Measurements from ENCODE around the gene CRACR2B. TPM values are rescaled to one million over a fixed set of nuclear protein-coding genes. Genes with fewer than 3 reads are reported as not detected.
A peak's percentile ranks its signal among the peaks of the same experiment; 100 is the strongest.

The CRACR2B gene
- total RNA-seq, 1 donor from 2014 or later, result 2.6 TPM

DNA sequence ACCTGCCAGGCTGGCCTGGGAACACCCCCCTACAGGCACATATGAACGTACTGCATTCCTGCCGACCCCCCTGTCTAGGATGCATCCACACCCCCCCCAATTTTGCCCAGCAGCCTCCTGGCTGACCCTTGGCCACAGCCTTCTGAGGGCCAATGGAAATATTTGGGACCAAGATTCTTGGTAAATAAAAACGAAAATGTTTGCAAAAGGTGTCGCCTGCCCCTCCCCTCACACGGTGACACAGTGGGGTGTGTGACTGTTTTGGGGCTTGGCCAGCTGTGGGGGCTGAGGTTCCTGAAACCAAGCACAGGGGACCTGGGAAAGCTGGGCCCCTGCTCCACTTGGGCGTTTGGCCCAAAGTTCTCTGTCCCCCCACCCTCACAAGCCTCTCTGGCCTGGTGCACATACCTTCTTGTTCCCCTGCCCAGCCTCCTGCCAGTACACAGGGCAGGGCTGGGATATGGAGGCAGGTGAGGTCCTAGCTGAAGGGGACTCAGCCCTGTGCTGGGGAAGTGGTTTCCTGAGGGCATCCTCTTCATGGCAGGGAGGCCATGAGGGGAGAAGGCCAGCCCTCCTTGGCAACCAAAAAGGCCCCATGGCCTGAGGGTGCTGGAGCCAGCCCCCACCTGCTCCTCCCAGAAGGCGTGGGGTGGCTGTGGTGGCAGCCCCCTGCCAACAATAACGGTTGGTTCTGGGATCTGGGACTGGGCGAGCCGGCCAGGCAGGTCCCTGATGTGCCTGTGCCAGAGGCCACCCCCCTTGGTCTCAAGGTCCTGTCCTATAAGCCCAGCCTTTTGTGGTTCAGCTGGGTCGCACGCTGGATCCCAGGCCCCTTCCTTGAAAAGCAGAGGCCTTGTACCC is 2.1 kb upstream of the CRACR2B start:
- Histone ChIP-seq H2AFZ (ENCODE audit: low read depth, low read length) (no peak overlapping the region), H3K36me3 (ENCODE audit: insufficient read depth, low read length) (no peaks in the 10 kb centered on the region), H3K9me3 (ENCODE audit: insufficient read depth, low read depth, low read length) (no peaks in the 10 kb centered on the region), H3K27me3 (ENCODE audit: insufficient read depth, low read length) (no peaks in the 10 kb centered on the region), H3K79me2 (ENCODE audit: insufficient read depth, low read length) (peaks cover 20% of the 10 kb centered on the region), H3K4me1 (ENCODE audit: insufficient read depth, low read length) (peaks cover 34% of the 10 kb centered on the region), H3K4me2 (ENCODE audit: low read length) (no peak overlapping the region), H4K20me1 (ENCODE audit: insufficient read depth, low read length) (peaks cover 41% of the 10 kb centered on the region), H3K9ac (ENCODE audit: low read length) (no peak overlapping the region), H3K4me3 (ENCODE audit: insufficient read depth, low read depth, low read length) (no peak overlapping the region), H3K27ac (ENCODE audit: low read depth, low read length) (no peak overlapping the region)
- H3K27me3 Mint-ChIP-seq (ENCODE audit: low read depth, unreplicated experiment), result peaks cover 10% of the 10 kb centered on the region
- no peak overlapping the region for H3K27ac Mint-ChIP-seq (ENCODE audit: unreplicated experiment)
- H3K4me1 Mint-ChIP-seq (ENCODE audit: low read depth, unreplicated experiment), result peaks cover 9% of the 10 kb centered on the region
- H3K36me3 Mint-ChIP-seq (ENCODE audit: low read depth, unreplicated experiment), result peaks cover 2% of the 10 kb centered on the region
- H3K4me3 Mint-ChIP-seq (ENCODE audit: unreplicated experiment), result no peak overlapping the region
- no peak for FAIRE-seq
- DNase-seq (ENCODE audit: low read depth), result no peak
- H3K9me3 Mint-ChIP-seq (ENCODE audit: unreplicated experiment), result no peaks in the 10 kb centered on the region
- TF ChIP-seq EZH2 (IDR thresholded peaks at IDR 0.05; ENCODE audit: insufficient read depth, low read length), result no peak
- TF ChIP-seq, protein P1, sequence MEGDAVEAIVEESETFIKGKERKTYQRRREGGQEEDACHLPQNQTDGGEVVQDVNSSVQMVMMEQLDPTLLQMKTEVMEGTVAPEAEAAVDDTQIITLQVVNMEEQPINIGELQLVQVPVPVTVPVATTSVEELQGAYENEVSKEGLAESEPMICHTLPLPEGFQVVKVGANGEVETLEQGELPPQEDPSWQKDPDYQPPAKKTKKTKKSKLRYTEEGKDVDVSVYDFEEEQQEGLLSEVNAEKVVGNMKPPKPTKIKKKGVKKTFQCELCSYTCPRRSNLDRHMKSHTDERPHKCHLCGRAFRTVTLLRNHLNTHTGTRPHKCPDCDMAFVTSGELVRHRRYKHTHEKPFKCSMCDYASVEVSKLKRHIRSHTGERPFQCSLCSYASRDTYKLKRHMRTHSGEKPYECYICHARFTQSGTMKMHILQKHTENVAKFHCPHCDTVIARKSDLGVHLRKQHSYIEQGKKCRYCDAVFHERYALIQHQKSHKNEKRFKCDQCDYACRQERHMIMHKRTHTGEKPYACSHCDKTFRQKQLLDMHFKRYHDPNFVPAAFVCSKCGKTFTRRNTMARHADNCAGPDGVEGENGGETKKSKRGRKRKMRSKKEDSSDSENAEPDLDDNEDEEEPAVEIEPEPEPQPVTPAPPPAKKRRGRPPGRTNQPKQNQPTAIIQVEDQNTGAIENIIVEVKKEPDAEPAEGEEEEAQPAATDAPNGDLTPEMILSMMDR (IDR thresholded peaks at IDR 0.05; ENCODE audit: insufficient read depth, low read depth, low read length), result no peak

DNA sequence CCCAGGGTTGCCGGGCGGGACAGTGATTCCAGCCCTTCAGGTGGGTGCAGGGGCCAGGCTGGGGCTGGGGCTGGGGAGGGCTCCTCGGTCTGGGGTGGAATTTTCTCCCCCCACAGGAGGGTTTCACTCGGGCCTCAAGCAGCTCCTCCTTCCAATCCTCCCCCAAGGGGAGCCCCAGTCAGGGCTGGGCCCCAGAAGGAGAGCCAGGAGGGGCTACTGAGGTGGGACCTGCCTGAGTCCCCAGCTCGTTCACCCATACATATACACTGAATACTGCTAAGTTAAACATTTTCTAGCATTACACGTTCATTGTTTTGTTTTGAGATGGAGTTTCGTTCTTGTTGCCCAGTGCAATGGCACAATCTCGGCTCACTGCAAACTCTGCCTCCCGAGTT is 1.5 kb upstream of the CRACR2B start:
- H4K20me1 ChIP-seq (ENCODE audit: insufficient read depth, low read length), result peaks cover 41% of the 10 kb centered on the region
- H3K27me3 Mint-ChIP-seq (ENCODE audit: low read depth, unreplicated experiment), result peaks cover 10% of the 10 kb centered on the region
- H3K4me1 ChIP-seq (ENCODE audit: insufficient read depth, low read length), result peaks cover 34% of the 10 kb centered on the region
- H3K4me3 ChIP-seq (ENCODE audit: insufficient read depth, low read depth, low read length), result no peak overlapping the region
- H3K4me3 Mint-ChIP-seq (ENCODE audit: unreplicated experiment), result peak overlapping the region; percentile 75
- no peaks in the 10 kb centered on the region for H3K9me3 ChIP-seq (ENCODE audit: insufficient read depth, low read depth, low read length)
- H3K9me3 Mint-ChIP-seq (ENCODE audit: unreplicated experiment), result no peaks in the 10 kb centered on the region
- peaks cover 13% of the 10 kb centered on the region for H3K79me2 ChIP-seq (ENCODE audit: insufficient read depth, low read length)
- H3K36me3 Mint-ChIP-seq (ENCODE audit: low read depth, unreplicated experiment), result peaks cover 2% of the 10 kb centered on the region
- TF ChIP-seq EZH2 (IDR thresholded peaks at IDR 0.05; ENCODE audit: insufficient read depth, low read length), result no peak
- TF ChIP-seq, protein P1 (IDR thresholded peaks at IDR 0.05; ENCODE audit: insufficient read depth, low read depth, low read length), result no peak
- no peak overlapping the region for H3K4me2 ChIP-seq (ENCODE audit: low read length)
- H2AFZ ChIP-seq (ENCODE audit: low read depth, low read length), result no peak overlapping the region
- FAIRE-seq, result no peak
- H3K27ac ChIP-seq (ENCODE audit: low read depth, low read length), result no peak overlapping the region
- no peak overlapping the region for H3K9ac ChIP-seq (ENCODE audit: low read length)
- H3K27ac Mint-ChIP-seq (ENCODE audit: unreplicated experiment), result no peak overlapping the region
- no peak for DNase-seq (ENCODE audit: low read depth)
- no peaks in the 10 kb centered on the region for H3K27me3 ChIP-seq (ENCODE audit: insufficient read depth, low read length)
- no peaks in the 10 kb centered on the region for H3K36me3 ChIP-seq (ENCODE audit: insufficient read depth, low read length)
- peaks cover 5% of the 10 kb centered on the region for H3K4me1 Mint-ChIP-seq (ENCODE audit: low read depth, unreplicated experiment)

DNA sequence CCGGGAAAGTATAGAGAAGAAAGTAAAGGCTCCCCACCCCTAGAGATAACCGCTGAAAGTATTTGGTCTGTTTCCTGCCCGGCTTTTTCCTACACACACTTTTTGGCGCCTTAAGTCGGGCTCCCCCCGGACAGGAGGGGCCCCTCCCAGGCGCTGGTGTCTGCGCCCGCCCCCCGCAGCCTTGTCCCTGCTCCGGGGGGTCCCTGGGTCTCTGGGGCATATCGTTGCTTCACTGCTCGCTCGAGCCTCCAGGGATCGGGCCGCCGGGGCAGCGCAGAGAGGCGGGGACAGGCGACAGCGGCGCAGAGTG is 928 bp upstream of the CRACR2B start:
- no peak overlapping the region for H3K27ac Mint-ChIP-seq (ENCODE audit: unreplicated experiment)
- Histone ChIP-seq H3K27ac (ENCODE audit: low read depth, low read length) (no peak overlapping the region), H4K20me1 (ENCODE audit: insufficient read depth, low read length) (peaks cover 40% of the 10 kb centered on the region), H3K4me3 (ENCODE audit: insufficient read depth, low read depth, low read length) (no peak overlapping the region), H3K9ac (ENCODE audit: low read length) (no peak overlapping the region), H3K36me3 (ENCODE audit: insufficient read depth, low read length) (no peaks in the 10 kb centered on the region), H2AFZ (ENCODE audit: low read depth, low read length) (no peak overlapping the region), H3K4me2 (ENCODE audit: low read length) (peak overlapping the region; percentile 64), H3K27me3 (ENCODE audit: insufficient read depth, low read length) (no peaks in the 10 kb centered on the region), H3K9me3 (ENCODE audit: insufficient read depth, low read depth, low read length) (no peaks in the 10 kb centered on the region), H3K4me1 (ENCODE audit: insufficient read depth, low read length) (peaks cover 35% of the 10 kb centered on the region), H3K79me2 (ENCODE audit: insufficient read depth, low read length) (peaks cover 8% of the 10 kb centered on the region)
- peaks cover 5% of the 10 kb centered on the region for H3K4me1 Mint-ChIP-seq (ENCODE audit: low read depth, unreplicated experiment)
- FAIRE-seq (no peak), DNase-seq (ENCODE audit: low read depth) (no peak)
- TF ChIP-seq, protein P1 (IDR thresholded peaks at IDR 0.05; ENCODE audit: insufficient read depth, low read depth, low read length), result no peak
- TF ChIP-seq EZH2 (IDR thresholded peaks at IDR 0.05; ENCODE audit: insufficient read depth, low read length), result peak; percentile 84
- peaks cover 11% of the 10 kb centered on the region for H3K27me3 Mint-ChIP-seq (ENCODE audit: low read depth, unreplicated experiment)
- H3K4me3 Mint-ChIP-seq (ENCODE audit: unreplicated experiment), result peak overlapping the region; percentile 75
- H3K9me3 Mint-ChIP-seq (ENCODE audit: unreplicated experiment), result no peaks in the 10 kb centered on the region
- peaks cover 2% of the 10 kb centered on the region for H3K36me3 Mint-ChIP-seq (ENCODE audit: low read depth, unreplicated experiment)
